ENCODE data around the gene IL32. TPM values are rescaled to one million over a fixed set of nuclear protein-coding genes. Genes with fewer than 3 reads are reported as not detected.
A peak's percentile ranks its signal among the peaks of the same experiment; 100 is the strongest.

Gene IL32
- total RNA-seq, 2 donors from 2014 or later, result 2,042 to 3,291 TPM

GRCh38 chr16:3106205-3106928 lies 40.9 kb downstream of the IL32 start:
- no peaks in the 10 kb centered on the region for H3K36me3 Mint-ChIP-seq
- ATAC-seq, result peak; percentile 96 to 97
- peak; percentile 86 to 96 for DNase-seq (ENCODE audit: low spot score in 2 of 2)
- no peaks in the 10 kb centered on the region for H3K9me3 Mint-ChIP-seq
- H3K27ac Mint-ChIP-seq, result peak overlapping the region; percentile 79 to 95

- ATAC-seq (no peak), DNase-seq (ENCODE audit: low spot score in 2 of 2) (no peak)
These were observed 46.8 kb downstream of the IL32 start, which contains the start of gene ZNF205 for GRCh38 chr16:3112058-3112880. TSS of gene ZNF205 (plus strand) at chr16:3112586. CDS start at chr16:3113431, 845 bp downstream.

GRCh38 chr16:3112881-3113574 lies 47.6 kb downstream of the IL32 start:
- no peaks in the 10 kb centered on the region for H3K9me3 Mint-ChIP-seq
- no peaks in the 10 kb centered on the region for H3K36me3 Mint-ChIP-seq
- no peak overlapping the region for H3K27ac Mint-ChIP-seq
- DNase-seq (ENCODE audit: low spot score in 2 of 2) (no peak), ATAC-seq (no peak)

More at GRCh38 chr16:3112058-3112880, 46.8 kb downstream of the IL32 start, which contains the start of gene ZNF205:
- H3K36me3 Mint-ChIP-seq, result no peaks in the 10 kb centered on the region
- no peaks in the 10 kb centered on the region for H3K9me3 Mint-ChIP-seq
- no peak within 1 kb of the TSS for H3K27ac Mint-ChIP-seq

- no peaks in the 10 kb centered on the region for H3K36me3 Mint-ChIP-seq
- no peak for DNase-seq (ENCODE audit: low spot score in 2 of 2)
- no peak overlapping the region for H3K27ac Mint-ChIP-seq
- no peaks in the 10 kb centered on the region for H3K9me3 Mint-ChIP-seq
- ATAC-seq, result peak in 1 of 2 donors; percentile 56
These were observed 48.5 kb downstream of the IL32 start for GRCh38 chr16:3113765-3114479.

GRCh38 chr16:3115003-3115402 lies 49.6 kb downstream of the IL32 start:
- Mint-ChIP-seq H3K9me3 (no peaks in the 10 kb centered on the region), H3K27ac (no peak overlapping the region), H3K36me3 (no peaks in the 10 kb centered on the region)
- DNase-seq (ENCODE audit: low spot score in 2 of 2) (no peak), ATAC-seq (no peak)

GRCh38 chr16:3115561-3115960 lies 50.1 kb downstream of the IL32 start:
- no peaks in the 10 kb centered on the region for H3K9me3 Mint-ChIP-seq
- DNase-seq (ENCODE audit: low spot score in 2 of 2) (no peak), ATAC-seq (no peak)
- no peak overlapping the region for H3K27ac Mint-ChIP-seq
- no peaks in the 10 kb centered on the region for H3K36me3 Mint-ChIP-seq

GRCh38 chr16:3118204-3118790 lies 52.9 kb downstream of the IL32 start:
- no peaks in the 10 kb centered on the region for H3K36me3 Mint-ChIP-seq
- ATAC-seq, result no peak
- no peak overlapping the region for H3K27ac Mint-ChIP-seq

GRCh38 chr16:3118846-3119245 lies 53.4 kb downstream of the IL32 start:
- Mint-ChIP-seq H3K27ac (no peak overlapping the region), H3K36me3 (no peaks in the 10 kb centered on the region), H3K9me3 (no peaks in the 10 kb centered on the region)
- ATAC-seq (no peak), DNase-seq (ENCODE audit: low spot score in 2 of 2) (no peak)

More at GRCh38 chr16:3118204-3118790, 52.9 kb downstream of the IL32 start:
- no peak for DNase-seq (ENCODE audit: low spot score in 2 of 2)
- no peaks in the 10 kb centered on the region for H3K9me3 Mint-ChIP-seq

Other genes with a start within 250 kb of the IL32 start
- 1 to 10 TPM; 1.8 to 2.4 TPM for gene PRSS21, start 248.4 kb upstream of the IL32 start, total RNA-seq
- gene ZG16B, start 235.3 kb upstream of the IL32 start, total RNA-seq, result 1 to 10 TPM in 1 of 2 donors, under 1 TPM in 1; 0.48 to 1.4 TPM
- gene PRSS22, start 207.5 kb upstream of the IL32 start, total RNA-seq, result under 1 TPM in 1 of 2 donors, not detected in 1; 0.34 TPM
- 10 to 100 TPM in 1 of 2 donors, 1 to 10 TPM in 1; 9.4 to 17.4 TPM for gene FLYWCH2, start 182.4 kb upstream of the IL32 start, total RNA-seq
- 10 to 100 TPM; 28.8 to 55.4 TPM for gene FLYWCH1, start 153.7 kb upstream of the IL32 start, total RNA-seq
- gene KREMEN2, start 101.4 kb upstream of the IL32 start, total RNA-seq, result not detected
- 10 to 100 TPM; 24.0 to 31.6 TPM for gene PAQR4, start 96.3 kb upstream of the IL32 start, total RNA-seq
- 100 to 1,000 TPM; 125 to 193 TPM for gene PKMYT1, start 85.2 kb upstream of the IL32 start, total RNA-seq
- under 1 TPM in 1 of 2 donors, not detected in 1; 0.11 TPM for gene CLDN9, start 52.7 kb upstream of the IL32 start, total RNA-seq
- not detected for gene CLDN6, start 47.5 kb upstream of the IL32 start, total RNA-seq
- gene TNFRSF12A, start 45.3 kb upstream of the IL32 start, total RNA-seq, result 10 to 100 TPM in 1 of 2 donors, 1 to 10 TPM in 1; 7.6 to 14.6 TPM
- gene HCFC1R1, start 41.7 kb upstream of the IL32 start, total RNA-seq, result 10 to 100 TPM; 40.9 to 47.3 TPM
- gene THOC6, start 41.6 kb upstream of the IL32 start, total RNA-seq, result 10 to 100 TPM; 35.3 to 65.2 TPM
- 1 to 10 TPM in 1 of 2 donors, not detected in 1; 2.9 TPM for gene BICDL2, start 28.7 kb upstream of the IL32 start, total RNA-seq
- gene MMP25, start 19.1 kb upstream of the IL32 start, total RNA-seq, result 1 to 10 TPM; 1.8 to 2.0 TPM
- gene ZSCAN10, start 33.7 kb downstream of the IL32 start, total RNA-seq, result under 1 TPM; 0.14 to 0.68 TPM
- under 1 TPM in 1 of 2 donors, not detected in 1; 0.18 TPM for gene ZNF205, start 46.9 kb downstream of the IL32 start, total RNA-seq
- gene ZNF213, start 69.4 kb downstream of the IL32 start, total RNA-seq, result 1 to 10 TPM; 6.1 to 8.2 TPM
- gene OR1F1, start 122.6 kb downstream of the IL32 start, total RNA-seq, result not detected
- 10 to 100 TPM in 1 of 2 donors, 1 to 10 TPM in 1; 9.2 to 19.3 TPM for gene ZNF200, start 169.5 kb downstream of the IL32 start, total RNA-seq
- gene MEFV, start 191.0 kb downstream of the IL32 start, total RNA-seq, result under 1 TPM in 1 of 2 donors, not detected in 1; 0.16 TPM
- gene ZNF263, start 217.9 kb downstream of the IL32 start, total RNA-seq, result 10 to 100 TPM; 16.2 to 20.6 TPM
- gene TIGD7, start 239.8 kb downstream of the IL32 start, total RNA-seq, result 1 to 10 TPM; 5.4 to 5.9 TPM
- gene ZNF75A, start 239.9 kb downstream of the IL32 start, total RNA-seq, result 10 to 100 TPM in 1 of 2 donors, 1 to 10 TPM in 1; 7.4 to 26.0 TPM